K562 (cell line): ENCODE results near the gene SPINK4. TPM values are rescaled to one million over a fixed set of nuclear protein-coding genes. Genes with fewer than 3 reads are reported as not detected.
A peak's percentile ranks its signal among the peaks of the same experiment; 100 is the strongest.

ENCODE experiments used
- BCL6 ChIP-seq: fragments of 250-450 bp; sonication (Bioruptor Pico); IDR thresholded peaks from 2 replicates; pipeline ENCODE4 v1.4.0; 2020
- C11orf30 ChIP-seq: fragments of 450-650 bp; IDR thresholded peaks from 2 replicates; pipeline ENCODE4 v1.6.1; 2016; ENCODE audit warnings: low read depth, mild to moderate bottlenecking
- CC2D1A ChIP-seq: fragments of 450-650 bp; IDR thresholded peaks from 2 replicates; pipeline ENCODE4 v1.6.1; 2017; ENCODE audit warnings: mild to moderate bottlenecking
- CEBPG ChIP-seq, 3 experiments: fragments of 200-800 bp in 1 of 3; sonication (Bioruptor generic) in 1 of 3; sonication (generic) in 1 of 3; formaldehyde crosslinking in 1 of 3; IDR thresholded peaks in 2 of 3; conservative IDR thresholded peaks in 1 of 3; 2 replicates each; pipeline versions ENCODE4 v1.6.1 to v1.8.0; 2016 to 2022; ENCODE audit warnings: missing compliant biosample characterization in 2 of 3, missing genetic modification characterization in 2 of 3, mild to moderate bottlenecking in 1 of 3, missing genetic modification reagents in 1 of 3
- GABPB1 ChIP-seq: sonication (generic); formaldehyde crosslinking; IDR thresholded peaks from 2 replicates; pipeline ENCODE4 v1.8.0; 2022; ENCODE audit warnings: mild to moderate bottlenecking, missing genetic modification reagents
- NCOA6 ChIP-seq: fragments of 450-650 bp; IDR thresholded peaks from 2 replicates; pipeline ENCODE4 v1.6.1; 2017; ENCODE audit warnings: mild to moderate bottlenecking
- POLR2G ChIP-seq: fragments of 200-400 bp; formaldehyde crosslinking; IDR thresholded peaks from 2 replicates; pipeline ENCODE4 v1.6.1; 2017; ENCODE audit warnings: low read depth, mild to moderate bottlenecking, antibody characterized with exemption, low read length, moderate library complexity
- POLR3G ChIP-seq: IDR thresholded peaks from 2 replicates; pipeline ENCODE4 v1.6.1; 2011; ENCODE audit not compliant: insufficient read length, insufficient replicate concordance; ENCODE audit errors: extremely low read depth
- POU5F1 ChIP-seq: fragments of 150-350 bp; IDR thresholded peaks from 2 replicates; pipeline ENCODE4 v1.6.1; 2014; ENCODE audit warnings: borderline replicate concordance, low read length, low read depth, mild to moderate bottlenecking; ENCODE audit not compliant: partially characterized antibody
- RBBP5 ChIP-seq: fragments of 200-600 bp; sonication (generic); IDR thresholded peaks from 2 replicates; pipeline ENCODE4 v1.6.1; 2012; ENCODE audit warnings: borderline replicate concordance, mild to moderate bottlenecking, low read length, control low read depth, inconsistent platforms; ENCODE audit not compliant: insufficient read depth, poor library complexity, severe bottlenecking
- RBM34 ChIP-seq: fragments of 200-400 bp; formaldehyde crosslinking; IDR thresholded peaks from 2 replicates; pipeline ENCODE4 v1.6.1; 2018; ENCODE audit warnings: low read length, borderline replicate concordance; ENCODE audit not compliant: insufficient read depth
- SMARCB1 ChIP-seq: IDR thresholded peaks from 2 replicates; pipeline ENCODE4 v1.6.1; 2011; ENCODE audit warnings: improper control_type of control experiment, low read depth; ENCODE audit not compliant: insufficient read length
- SMARCE1 ChIP-seq: fragments of 450-650 bp; IDR thresholded peaks from 2 replicates; pipeline ENCODE4 v1.7.1; 2016; ENCODE audit warnings: mild to moderate bottlenecking
- ZNF780A ChIP-seq: fragments of 250-450 bp; sonication (Bioruptor Pico); IDR thresholded peaks from 2 replicates; pipeline ENCODE4 v1.5.0; 2021; ENCODE audit warnings: mild to moderate bottlenecking
- polyA plus RNA-seq, 8 experiments: library from polyadenylated mRNA; depleted of rRNA in 4 of 8; stranded (reverse) in 5 of 8; unstranded in 3 of 8; fragments of >200 nt; fragmentation: Nextera tagmentation in 2 of 8; fragmentation: Illumina TruSeq in 1 of 8; extraction: Ambion mirVana in 2 of 8; extraction: Trizol in 1 of 8; gene quantifications; 2 replicates each; pipeline versions ENCODE4 v1.2.1 to v1.2.3, GENCODE V29; 2011 to 2014; ENCODE audit warnings: inconsistent platforms in 1 of 8, missing spikeins in 1 of 8
- total RNA-seq, 7 experiments: library from RNA; depleted of rRNA in 6 of 7; stranded (reverse); fragments of >200 nt in 6 of 7; fragmentation: Illumina TruSeq in 2 of 7; extraction: Trizol in 2 of 7; gene quantifications; 2 replicates each; pipeline versions ENCODE4 v1.2.1 to v1.2.3, GENCODE V29; 2011 to 2021; ENCODE audit warnings: low replicate concordance in 1 of 7
- TF ChIP-seq, protein P1 (sequence below): fragments of 250-450 bp; sonication (Bioruptor Pico); IDR thresholded peaks from 2 replicates; pipeline ENCODE4 v1.8.0; 2022; ENCODE audit warnings: inconsistent platforms, mild to moderate bottlenecking, moderate library complexity, borderline replicate concordance
- TF ChIP-seq, protein P2 (sequence below), 2 experiments: IDR thresholded peaks in 1 of 2; conservative IDR thresholded peaks in 1 of 2; 2 replicates each; pipeline ENCODE4 v1.6.1; 2016; ENCODE audit warnings: low read depth in 2 of 2, mild to moderate bottlenecking in 1 of 2, missing compliant biosample characterization in 1 of 2, missing genetic modification characterization in 1 of 2, moderate library complexity in 1 of 2
- TF ChIP-seq, protein P3 (sequence below): fragments of 250-450 bp; sonication (Bioruptor Pico); IDR thresholded peaks from 2 replicates; pipeline ENCODE4 v1.5.0; 2020; ENCODE audit warnings: mild to moderate bottlenecking, borderline replicate concordance
- TF ChIP-seq, protein P4 (sequence below), 3 experiments: fragments of 200-800 bp in 1 of 3; sonication (Bioruptor generic) in 1 of 3; sonication (generic) in 1 of 3; formaldehyde crosslinking in 1 of 3; IDR thresholded peaks; 2 replicates each; pipeline versions ENCODE4 v1.6.1 to v1.8.0; 2016 to 2022; ENCODE audit warnings: mild to moderate bottlenecking in 2 of 3, missing compliant biosample characterization in 2 of 3, missing genetic modification characterization in 2 of 3, missing genetic modification reagents in 1 of 3
- TF ChIP-seq, protein P5 (sequence below): sonication (generic); IDR thresholded peaks from 2 replicates; pipeline ENCODE4 v1.6.1; 2016

The SPINK4 gene
- total and polyA plus RNA-seq, 9 of the 15 experiments (the other 6 are each of a cell fraction or from before 2014, with no cell fraction given), result 0.74 to 5.5 (median 2.1) TPM; not detected in 2

DNA sequence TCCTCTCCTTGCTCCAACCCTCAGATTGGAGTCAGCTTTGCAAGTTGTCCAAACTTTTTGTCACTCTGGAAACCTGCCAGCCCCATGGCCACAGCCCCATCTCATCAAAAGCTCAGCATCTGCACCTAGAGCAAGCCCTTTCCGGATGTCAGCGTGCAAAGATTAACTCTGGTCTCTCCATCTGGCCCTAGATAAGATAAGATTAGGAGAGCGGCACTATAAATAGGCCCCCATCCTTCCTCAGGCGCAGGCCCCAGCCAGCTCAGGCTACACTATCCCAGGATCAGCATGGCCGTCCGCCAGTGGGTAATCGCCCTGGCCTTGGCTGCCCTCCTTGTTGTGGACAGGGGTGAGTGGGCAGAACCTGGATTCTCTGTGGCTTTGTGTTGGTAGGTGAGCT is at the start of gene SPINK4 (continued):
- TF ChIP-seq, protein P1, sequence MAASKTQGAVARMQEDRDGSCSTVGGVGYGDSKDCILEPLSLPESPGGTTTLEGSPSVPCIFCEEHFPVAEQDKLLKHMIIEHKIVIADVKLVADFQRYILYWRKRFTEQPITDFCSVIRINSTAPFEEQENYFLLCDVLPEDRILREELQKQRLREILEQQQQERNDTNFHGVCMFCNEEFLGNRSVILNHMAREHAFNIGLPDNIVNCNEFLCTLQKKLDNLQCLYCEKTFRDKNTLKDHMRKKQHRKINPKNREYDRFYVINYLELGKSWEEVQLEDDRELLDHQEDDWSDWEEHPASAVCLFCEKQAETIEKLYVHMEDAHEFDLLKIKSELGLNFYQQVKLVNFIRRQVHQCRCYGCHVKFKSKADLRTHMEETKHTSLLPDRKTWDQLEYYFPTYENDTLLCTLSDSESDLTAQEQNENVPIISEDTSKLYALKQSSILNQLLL (CRISPR knock-in tag), result no peak
- TF ChIP-seq POU5F1 (no peak), RBM34 (no peak), POLR3G (no peak), C11orf30 (no peak), NCOA6 (no peak), CEBPG (CRISPR knock-in tag; IDR thresholded peaks at IDR 0.05) (no peak), CEBPG (tag; conservative IDR thresholded peaks at IDR 0.05 in 1 of 2, IDR thresholded peaks at IDR 0.05 in 1 of 2) (no peak), SMARCB1 (no peak), BCL6 (CRISPR knock-in tag) (no peak), GABPB1 (CRISPR knock-in tag) (peak; percentile 53), SMARCE1 (peak; percentile 92), CC2D1A (peak; percentile 79; the same call in 1 of the 2 replicates), POLR2G (peak; percentile 62), ZNF780A (CRISPR knock-in tag) (no peak), RBBP5 (no peak)
- TF ChIP-seq, protein P2, sequence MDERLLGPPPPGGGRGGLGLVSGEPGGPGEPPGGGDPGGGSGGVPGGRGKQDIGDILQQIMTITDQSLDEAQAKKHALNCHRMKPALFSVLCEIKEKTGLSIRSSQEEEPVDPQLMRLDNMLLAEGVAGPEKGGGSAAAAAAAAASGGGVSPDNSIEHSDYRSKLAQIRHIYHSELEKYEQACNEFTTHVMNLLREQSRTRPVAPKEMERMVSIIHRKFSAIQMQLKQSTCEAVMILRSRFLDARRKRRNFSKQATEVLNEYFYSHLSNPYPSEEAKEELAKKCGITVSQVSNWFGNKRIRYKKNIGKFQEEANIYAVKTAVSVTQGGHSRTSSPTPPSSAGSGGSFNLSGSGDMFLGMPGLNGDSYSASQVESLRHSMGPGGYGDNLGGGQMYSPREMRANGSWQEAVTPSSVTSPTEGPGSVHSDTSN (CRISPR knock-in tag; IDR thresholded peaks at IDR 0.05; ENCODE audit: low read depth), result no peak
- TF ChIP-seq, protein P2 (tag; conservative IDR thresholded peaks at IDR 0.05; ENCODE audit: low read depth), result peak; percentile 60; the same call in 1 of the 2 replicates
- TF ChIP-seq, protein P3, sequence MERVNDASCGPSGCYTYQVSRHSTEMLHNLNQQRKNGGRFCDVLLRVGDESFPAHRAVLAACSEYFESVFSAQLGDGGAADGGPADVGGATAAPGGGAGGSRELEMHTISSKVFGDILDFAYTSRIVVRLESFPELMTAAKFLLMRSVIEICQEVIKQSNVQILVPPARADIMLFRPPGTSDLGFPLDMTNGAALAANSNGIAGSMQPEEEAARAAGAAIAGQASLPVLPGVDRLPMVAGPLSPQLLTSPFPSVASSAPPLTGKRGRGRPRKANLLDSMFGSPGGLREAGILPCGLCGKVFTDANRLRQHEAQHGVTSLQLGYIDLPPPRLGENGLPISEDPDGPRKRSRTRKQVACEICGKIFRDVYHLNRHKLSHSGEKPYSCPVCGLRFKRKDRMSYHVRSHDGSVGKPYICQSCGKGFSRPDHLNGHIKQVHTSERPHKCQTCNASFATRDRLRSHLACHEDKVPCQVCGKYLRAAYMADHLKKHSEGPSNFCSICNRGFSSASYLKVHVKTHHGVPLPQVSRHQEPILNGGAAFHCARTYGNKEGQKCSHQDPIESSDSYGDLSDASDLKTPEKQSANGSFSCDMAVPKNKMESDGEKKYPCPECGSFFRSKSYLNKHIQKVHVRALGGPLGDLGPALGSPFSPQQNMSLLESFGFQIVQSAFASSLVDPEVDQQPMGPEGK (CRISPR knock-in tag), result no peak
- TF ChIP-seq, protein P4, sequence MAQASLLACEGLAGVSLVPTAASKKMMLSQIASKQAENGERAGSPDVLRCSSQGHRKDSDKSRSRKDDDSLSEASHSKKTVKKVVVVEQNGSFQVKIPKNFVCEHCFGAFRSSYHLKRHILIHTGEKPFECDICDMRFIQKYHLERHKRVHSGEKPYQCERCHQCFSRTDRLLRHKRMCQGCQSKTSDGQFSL (CRISPR knock-in tag; IDR thresholded peaks at IDR 0.05), result no peak
- TF ChIP-seq, protein P4 (tag; IDR thresholded peaks at IDR 0.05), result no peak
- TF ChIP-seq, protein P5, sequence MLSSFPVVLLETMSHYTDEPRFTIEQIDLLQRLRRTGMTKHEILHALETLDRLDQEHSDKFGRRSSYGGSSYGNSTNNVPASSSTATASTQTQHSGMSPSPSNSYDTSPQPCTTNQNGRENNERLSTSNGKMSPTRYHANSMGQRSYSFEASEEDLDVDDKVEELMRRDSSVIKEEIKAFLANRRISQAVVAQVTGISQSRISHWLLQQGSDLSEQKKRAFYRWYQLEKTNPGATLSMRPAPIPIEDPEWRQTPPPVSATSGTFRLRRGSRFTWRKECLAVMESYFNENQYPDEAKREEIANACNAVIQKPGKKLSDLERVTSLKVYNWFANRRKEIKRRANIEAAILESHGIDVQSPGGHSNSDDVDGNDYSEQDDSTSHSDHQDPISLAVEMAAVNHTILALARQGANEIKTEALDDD, result no peak
